ENCODE data around the gene TM7SF2. TPM values are rescaled to one million over a fixed set of nuclear protein-coding genes. Genes with fewer than 3 reads are reported as not detected.
A peak's percentile ranks its signal among the peaks of the same experiment; 100 is the strongest.
"Not testable (repeated sequence)": the region's sequence is repeated elsewhere in the genome, so short reads cannot be mapped to it uniquely, and the experiment has no call there.

The TM7SF2 gene
- total and polyA plus RNA-seq, 10 donors: 8.9 to 29.7 (median 14.3) TPM

DNA sequence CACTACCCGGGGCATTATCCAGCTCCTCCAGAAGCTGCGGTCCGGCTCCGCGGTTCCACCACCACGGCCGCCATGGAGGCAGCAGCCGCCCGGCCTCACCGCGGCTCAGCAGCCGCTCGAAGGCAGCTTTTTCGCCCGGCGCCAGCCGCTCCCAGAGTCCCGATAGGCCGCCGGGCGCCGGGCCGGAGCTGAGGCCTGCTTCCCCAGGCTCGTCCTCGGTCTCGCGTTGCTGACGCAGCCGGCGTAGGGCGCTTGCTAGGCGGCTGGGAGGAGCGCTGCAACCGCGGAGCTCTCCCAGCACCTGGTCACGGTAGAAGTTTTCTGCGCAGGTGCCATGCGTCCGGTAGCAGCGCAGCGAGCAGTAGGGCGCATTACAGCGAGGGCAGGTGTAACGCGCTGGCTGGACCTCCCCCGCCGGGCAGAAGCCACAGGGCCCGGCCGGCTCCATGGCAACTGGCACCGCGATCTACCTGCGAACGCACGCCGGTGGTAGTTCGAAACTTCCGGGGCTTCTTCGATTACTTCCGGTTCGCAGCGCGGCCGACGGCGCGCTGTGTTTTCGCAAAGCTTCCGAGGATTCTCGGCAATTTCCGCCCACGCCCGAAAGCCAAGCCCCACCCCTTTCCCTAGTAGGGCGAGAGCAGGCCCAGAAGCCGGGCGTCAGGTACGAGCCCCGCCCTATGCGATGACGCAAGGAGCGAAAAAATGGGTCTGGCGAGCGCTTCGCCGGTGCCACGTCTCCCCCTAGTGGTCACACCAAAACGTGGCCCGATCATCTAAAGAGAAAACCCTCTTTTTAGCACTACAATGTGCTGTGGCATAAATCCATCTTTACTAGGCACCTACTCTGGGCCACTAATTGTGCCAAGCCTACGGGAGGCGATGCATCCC is 5.8 kb downstream of the TM7SF2 start, which contains the start of gene ZNHIT2:
Gene ZNHIT2, minus strand, starts transcription at position 496 of the 891 bp plus-strand sequence. Its CDS starts 48 bp downstream, at position 448.
- H3K36me3 ChIP-seq: peaks cover 0 to 56% (median 38%) of the 10 kb centered on the region in 6 donors
- intact Hi-C loops (cut with DNase I; ENCODE audit: low total_unique reads): loop anchor here (5.0 kb wide), 1 partner anchor 65 kb away; the partner anchor contains the start of gene CAPN1
- H3K4me1 ChIP-seq: peaks cover 32 to 89% (median 66%) of the 10 kb centered on the region in 6 donors
- 0 to 1% (median 1%) methylated on average over 54 to 89 of the region's 89 CpGs for WGBS, 5 donors
- DNase-seq: peak; percentile 100
- peak within 1 kb of the TSS; percentile 79 to 98 (median 88) for H3K27ac ChIP-seq
- TF ChIP-seq POLR2A (IDR thresholded peaks at IDR 0.05) (peak in 1 of 3 donors; percentile 33), POLR2AphosphoS5 (IDR thresholded peaks at IDR 0.05) (peak; percentile 89 to 94 (median 92))
- TF ChIP-seq, protein P1, sequence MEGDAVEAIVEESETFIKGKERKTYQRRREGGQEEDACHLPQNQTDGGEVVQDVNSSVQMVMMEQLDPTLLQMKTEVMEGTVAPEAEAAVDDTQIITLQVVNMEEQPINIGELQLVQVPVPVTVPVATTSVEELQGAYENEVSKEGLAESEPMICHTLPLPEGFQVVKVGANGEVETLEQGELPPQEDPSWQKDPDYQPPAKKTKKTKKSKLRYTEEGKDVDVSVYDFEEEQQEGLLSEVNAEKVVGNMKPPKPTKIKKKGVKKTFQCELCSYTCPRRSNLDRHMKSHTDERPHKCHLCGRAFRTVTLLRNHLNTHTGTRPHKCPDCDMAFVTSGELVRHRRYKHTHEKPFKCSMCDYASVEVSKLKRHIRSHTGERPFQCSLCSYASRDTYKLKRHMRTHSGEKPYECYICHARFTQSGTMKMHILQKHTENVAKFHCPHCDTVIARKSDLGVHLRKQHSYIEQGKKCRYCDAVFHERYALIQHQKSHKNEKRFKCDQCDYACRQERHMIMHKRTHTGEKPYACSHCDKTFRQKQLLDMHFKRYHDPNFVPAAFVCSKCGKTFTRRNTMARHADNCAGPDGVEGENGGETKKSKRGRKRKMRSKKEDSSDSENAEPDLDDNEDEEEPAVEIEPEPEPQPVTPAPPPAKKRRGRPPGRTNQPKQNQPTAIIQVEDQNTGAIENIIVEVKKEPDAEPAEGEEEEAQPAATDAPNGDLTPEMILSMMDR (IDR thresholded peaks at IDR 0.05 in 8 of 11, conservative IDR thresholded peaks at IDR 0.05 in 3 of 11): peak; percentile 79 to 99 (median 95)
- H3K9me3 ChIP-seq: no peaks in the 10 kb centered on the region
- H3K4me3 ChIP-seq: peak within 1 kb of the TSS; percentile 77 to 99 (median 93)
- H3K27me3 ChIP-seq (replicated peaks in 1 of 7): no peaks in the 10 kb centered on the region

DNA sequence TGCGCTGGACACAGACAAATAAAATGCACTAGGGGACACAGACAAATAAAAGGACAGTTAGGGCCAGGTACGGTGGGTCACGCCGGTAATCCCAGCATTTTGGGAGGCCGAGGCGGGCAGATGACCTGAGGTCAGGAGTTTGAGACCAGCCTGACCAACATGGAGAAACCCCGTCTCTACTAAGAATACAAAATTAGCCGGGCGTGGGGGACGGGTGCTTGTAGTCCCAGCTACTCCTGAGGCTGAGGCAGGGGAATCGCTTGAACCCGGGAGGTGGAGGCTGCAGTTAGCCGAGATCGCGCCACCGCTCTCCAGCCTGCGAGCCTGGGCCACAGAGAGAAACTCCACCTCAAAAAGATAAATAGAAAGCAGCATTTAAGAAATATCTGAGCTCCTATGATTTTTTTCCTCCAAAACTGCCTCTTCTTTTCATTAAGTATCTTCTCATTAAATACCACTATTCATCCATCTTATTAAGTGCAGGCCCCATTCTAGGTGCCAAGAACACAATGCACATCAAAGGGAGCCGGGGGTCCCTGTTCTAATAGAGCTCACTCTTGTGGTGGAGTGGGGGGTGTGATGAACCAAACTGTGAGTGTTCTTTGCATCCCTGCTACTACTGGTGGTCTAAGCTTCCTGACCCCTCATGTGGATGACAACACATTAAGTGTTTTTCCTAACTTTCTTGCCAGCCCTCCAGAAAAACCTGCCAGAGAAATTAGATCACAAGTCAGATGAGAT is 6.6 kb downstream of the TM7SF2 start:
- Histone ChIP-seq H3K27me3 (replicated peaks in 1 of 7) (no peaks in the 10 kb centered on the region), H3K4me3 (peak overlapping the region in 2 of 8 donors; percentile 92 to 95), H3K36me3 (peaks cover 0 to 56% (median 38%) of the 10 kb centered on the region in 6 donors), H3K9me3 (no peaks in the 10 kb centered on the region), H3K4me1 (peaks cover 27 to 89% (median 66%) of the 10 kb centered on the region in 6 donors), H3K27ac (peak overlapping the region in 7 of 8 donors; percentile 82 to 98 (median 89))
- no peak for TF ChIP-seq POLR2AphosphoS5 (IDR thresholded peaks at IDR 0.05)
- TF ChIP-seq, protein P1 (IDR thresholded peaks at IDR 0.05 in 8 of 11, conservative IDR thresholded peaks at IDR 0.05 in 3 of 11): peak in 4 of 11 experiments; percentile 7 to 62 (median 56)
- 83 to 89% (median 86%) methylated on average over 18 of the region's 18 CpGs for WGBS, 5 donors
- intact Hi-C loops (cut with DNase I; ENCODE audit: low total_unique reads): loop anchor here (5.0 kb wide), 1 partner anchor 64 kb away; the partner anchor contains the start of gene CAPN1
- DNase-seq: peak; percentile 82

DNA sequence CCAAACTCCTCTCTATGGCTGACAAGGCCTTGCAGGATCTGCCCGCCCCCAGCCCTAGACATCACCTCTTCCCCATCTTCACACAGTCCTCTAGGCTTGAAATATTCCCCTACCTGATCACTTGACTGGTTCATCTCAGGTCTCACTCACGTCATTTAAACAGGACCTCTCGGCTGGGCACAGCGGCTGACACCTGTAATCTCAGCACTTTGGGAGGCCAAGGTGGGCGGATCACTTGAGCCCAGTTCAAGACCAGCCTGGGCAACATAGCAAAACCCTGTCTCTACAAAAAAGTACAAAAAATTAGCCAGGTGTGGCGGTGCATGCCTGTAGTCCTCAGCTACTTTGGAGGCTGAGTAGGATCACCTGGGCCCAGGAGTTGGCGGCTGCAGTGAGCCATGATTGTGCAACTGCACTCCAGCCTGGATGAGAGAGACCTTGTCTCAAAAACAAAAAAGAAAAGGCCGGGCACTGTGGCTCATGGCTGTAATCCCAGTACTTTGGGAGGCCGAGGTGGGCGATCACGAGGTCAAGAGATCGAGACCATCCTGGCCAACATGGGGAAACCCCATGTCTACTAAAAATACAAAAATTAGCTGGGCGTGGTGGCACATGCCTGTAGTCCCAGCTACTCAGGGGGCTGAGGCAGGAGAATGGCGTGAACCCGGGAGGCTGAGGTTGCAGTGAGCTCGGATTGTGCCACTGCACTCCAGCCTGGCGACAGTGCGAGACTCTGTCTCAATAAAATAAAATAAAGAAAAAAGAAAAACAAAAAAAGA is 7.4 kb downstream of the TM7SF2 start:
- WGBS, 5 donors: 86 to 91% (median 90%) methylated on average over 18 of the region's 18 CpGs
- intact Hi-C loops (cut with DNase I; ENCODE audit: low total_unique reads): loop anchor here (5.0 kb wide), 1 partner anchor 63 kb away; the partner anchor contains the start of gene CAPN1
- H3K27ac ChIP-seq: peak overlapping the region in 6 of 8 donors; percentile 20 to 98 (median 89)
- H3K36me3 ChIP-seq: peaks cover 0 to 58% (median 38%) of the 10 kb centered on the region in 6 donors
- peak in 2 of 3 donors; percentile 6 to 12 for TF ChIP-seq POLR2AphosphoS5 (IDR thresholded peaks at IDR 0.05)
- H3K9me3 ChIP-seq; DNase-seq; H3K27me3 ChIP-seq (replicated peaks in 1 of 7); H3K4me3 ChIP-seq: not testable (repeated sequence)
- H3K4me1 ChIP-seq: peaks cover 27 to 89% (median 66%) of the 10 kb centered on the region in 6 donors

DNA sequence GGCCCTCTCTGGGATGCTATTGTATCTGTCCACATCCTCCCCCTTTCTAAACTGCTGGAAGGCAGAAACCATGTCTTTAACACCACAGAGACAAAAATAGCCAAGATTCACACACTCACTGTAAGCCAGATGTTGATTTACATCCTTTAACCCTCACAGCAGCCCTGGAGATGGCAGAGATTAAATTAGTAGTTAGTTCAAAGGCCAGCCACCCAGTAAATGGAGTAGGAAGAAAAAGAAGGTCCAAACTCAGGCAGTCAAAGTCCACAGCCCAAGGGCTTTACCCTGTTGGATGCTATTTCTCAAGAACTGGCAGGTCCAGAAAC is 8.0 kb downstream of the TM7SF2 start:
- no peak for DNase-seq
- Histone ChIP-seq H3K27me3 (replicated peaks in 1 of 7) (no peaks in the 10 kb centered on the region), H3K9me3 (no peaks in the 10 kb centered on the region), H3K27ac (peak overlapping the region in 3 of 8 donors; percentile 91 to 98 (median 93)), H3K4me1 (peaks cover 27 to 92% (median 68%) of the 10 kb centered on the region in 6 donors), H3K36me3 (peaks cover 0 to 63% (median 42%) of the 10 kb centered on the region in 6 donors), H3K4me3 (no peak overlapping the region)
- intact Hi-C loops (cut with DNase I; ENCODE audit: low total_unique reads): loop anchor here (5.0 kb wide), 1 partner anchor 63 kb away; the partner anchor contains the start of gene CAPN1
- TF ChIP-seq POLR2AphosphoS5 (IDR thresholded peaks at IDR 0.05): no peak
- TF ChIP-seq, protein P1 (IDR thresholded peaks at IDR 0.05 in 8 of 11, conservative IDR thresholded peaks at IDR 0.05 in 3 of 11): no peak

Measured in spleen (tissue), 11 donors.